Renal cortex interstitium (tissue), 11 donors: Measurements from ENCODE around the gene RNF150. TPM values are rescaled to one million over a fixed set of nuclear protein-coding genes. Genes with fewer than 3 reads are reported as not detected.
"Not testable (repeated sequence)": the region's sequence is repeated elsewhere in the genome, so short reads cannot be mapped to it uniquely, and the experiment has no call there.

Experiments
- DNase-seq, 11 donors: peaks; one replicate each; pipeline ENCODE4 v3.0.0-alpha.2; 2013; ENCODE audit warnings: low read depth in 9 of 11, low spot score in 4 of 11; ENCODE audit errors: extremely low read depth in 1 of 11
- polyA plus RNA-seq, 3 donors: library from polyadenylated mRNA; unstranded; fragments of 120-200 nt; gene quantifications; one replicate each; pipeline ENCODE4 v1.2.1, GENCODE V29; 2013; ENCODE audit not compliant: insufficient read length in 3 of 3

RNF150 gene
- polyA plus RNA-seq, 3 donors: 26.0 to 29.0 (median 28.0) TPM

DNA sequence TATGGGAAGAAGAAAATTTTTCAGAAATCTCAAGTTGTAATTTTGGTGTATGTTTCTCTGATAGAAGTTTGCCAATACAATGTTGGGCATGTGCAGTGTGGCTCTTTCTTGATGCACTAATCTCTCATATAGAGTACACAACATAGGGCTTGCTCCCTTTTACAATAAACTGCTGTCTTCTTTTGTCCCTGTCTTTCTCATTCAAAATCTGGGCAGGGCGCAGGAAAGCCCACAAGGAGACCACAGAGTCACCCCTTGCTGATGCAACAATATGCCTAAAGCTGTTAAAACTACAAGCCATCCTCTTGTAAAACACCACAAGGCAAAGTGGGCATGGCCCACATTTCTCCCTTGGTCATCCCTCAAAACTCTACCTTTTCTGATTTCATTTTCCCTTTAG lies 313.7 kb downstream of the RNF150 start:
- no peak for DNase-seq

DNA sequence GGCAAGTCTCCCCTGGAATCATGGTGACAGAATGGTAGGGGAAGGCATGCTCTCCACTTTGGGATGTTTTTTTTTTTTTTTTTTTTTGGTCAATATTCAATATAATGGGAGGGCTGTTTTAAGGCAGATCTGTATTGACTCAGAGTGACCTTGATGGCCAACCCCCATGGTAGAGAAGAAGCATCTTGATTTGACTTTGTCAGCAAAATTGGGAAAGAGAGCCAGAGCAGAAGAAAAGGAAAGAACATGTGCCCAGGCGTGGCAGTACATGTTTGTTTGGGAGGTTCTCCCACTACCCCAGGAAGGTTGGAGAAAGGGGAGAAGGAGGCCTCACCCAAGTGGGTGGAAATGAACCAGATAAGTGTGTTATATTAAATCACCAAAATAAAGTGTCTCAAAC lies 314.8 kb downstream of the RNF150 start:
- DNase-seq: no peak

DNA sequence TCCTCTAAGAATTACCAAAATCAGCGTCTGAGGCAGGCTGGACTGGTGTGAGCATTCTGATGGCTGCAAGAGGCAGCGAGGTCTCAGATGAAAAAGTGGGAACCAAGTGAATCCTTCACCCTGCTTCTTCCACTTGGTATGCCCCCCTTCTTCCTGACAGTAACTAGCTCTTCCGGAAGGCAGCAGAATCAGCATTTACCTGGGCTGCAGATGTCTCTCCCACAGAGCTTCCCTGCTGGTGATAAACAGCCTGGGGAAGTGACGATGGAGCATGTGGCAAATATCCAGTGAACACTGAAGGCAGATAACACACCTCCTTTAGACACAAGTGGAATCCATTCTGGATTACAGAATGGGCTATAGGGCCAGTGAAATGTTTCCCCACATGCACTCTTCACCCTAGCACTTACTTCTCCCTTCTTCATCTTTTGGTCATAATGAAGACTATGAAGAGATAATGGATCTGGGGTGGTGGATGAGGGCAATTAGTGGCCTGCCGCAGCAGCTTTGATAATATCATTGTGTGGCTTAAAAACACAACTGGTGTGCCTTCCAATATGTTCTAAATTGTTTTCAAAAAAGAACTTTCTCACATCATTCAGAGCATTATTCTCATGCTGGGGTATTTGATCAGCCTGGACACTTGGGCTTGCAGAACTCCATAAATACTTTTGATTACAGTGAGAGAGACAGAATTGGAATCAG lies 316.3 kb downstream of the RNF150 start:
- no peak for DNase-seq

DNA sequence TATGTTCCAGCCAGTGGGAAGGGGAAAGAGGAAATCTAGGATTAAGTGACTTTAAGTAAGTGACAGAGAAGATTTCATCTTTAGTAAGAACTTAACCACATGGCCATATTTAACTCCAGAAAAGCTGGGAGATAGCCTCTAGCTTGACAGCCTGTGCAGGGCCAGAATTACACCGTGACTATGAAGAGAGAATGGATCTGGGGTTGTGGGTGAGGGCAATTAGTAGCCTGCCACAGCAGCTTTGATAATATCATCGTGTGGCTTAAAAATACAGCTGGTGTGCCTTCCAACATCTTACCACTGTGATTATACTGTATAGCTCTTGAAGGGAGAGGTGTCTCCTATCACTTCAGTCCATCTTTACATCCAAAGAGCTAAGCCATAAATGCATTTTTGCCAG lies 319.5 kb downstream of the RNF150 start:
- no peak for DNase-seq

DNA sequence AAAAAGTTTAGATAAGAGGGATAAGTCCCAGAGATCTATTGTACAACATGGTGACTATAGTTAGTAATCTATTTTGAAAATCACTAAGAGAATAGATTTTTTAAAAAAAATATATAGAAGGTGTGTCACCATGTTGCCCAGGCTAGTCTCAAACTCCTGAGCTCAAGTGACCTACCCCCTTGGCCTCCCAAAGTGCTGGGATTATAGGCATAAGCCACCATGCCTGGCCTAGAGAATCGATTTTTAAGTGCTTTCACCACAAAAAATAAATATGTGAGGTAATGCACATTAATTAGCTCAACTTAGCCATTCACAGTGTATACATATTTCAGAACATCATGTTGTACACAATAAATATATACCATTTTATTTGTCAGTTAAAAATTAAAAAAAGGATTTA lies 320.4 kb downstream of the RNF150 start:
- no peak for DNase-seq

DNA sequence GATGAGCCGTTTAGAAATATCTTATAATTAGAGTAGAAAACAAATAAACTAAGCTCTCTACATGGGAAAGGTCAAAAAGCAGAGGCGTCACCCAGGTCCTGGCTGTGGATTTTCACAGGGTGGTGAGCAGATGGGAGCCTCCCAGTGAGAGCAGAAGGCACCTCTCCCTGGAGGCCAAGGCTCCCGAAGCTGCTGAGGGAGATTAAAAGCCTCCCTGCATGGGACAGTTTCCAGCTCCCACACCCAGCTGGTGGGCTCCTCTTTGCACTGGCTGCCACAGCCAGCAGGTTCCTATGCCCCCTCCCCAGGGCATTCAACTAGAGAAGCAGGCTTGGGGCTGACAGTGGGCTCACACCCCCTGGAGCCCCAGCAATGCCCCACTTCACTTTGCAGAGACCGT lies 321.8 kb downstream of the RNF150 start:
- no peak for DNase-seq

DNA sequence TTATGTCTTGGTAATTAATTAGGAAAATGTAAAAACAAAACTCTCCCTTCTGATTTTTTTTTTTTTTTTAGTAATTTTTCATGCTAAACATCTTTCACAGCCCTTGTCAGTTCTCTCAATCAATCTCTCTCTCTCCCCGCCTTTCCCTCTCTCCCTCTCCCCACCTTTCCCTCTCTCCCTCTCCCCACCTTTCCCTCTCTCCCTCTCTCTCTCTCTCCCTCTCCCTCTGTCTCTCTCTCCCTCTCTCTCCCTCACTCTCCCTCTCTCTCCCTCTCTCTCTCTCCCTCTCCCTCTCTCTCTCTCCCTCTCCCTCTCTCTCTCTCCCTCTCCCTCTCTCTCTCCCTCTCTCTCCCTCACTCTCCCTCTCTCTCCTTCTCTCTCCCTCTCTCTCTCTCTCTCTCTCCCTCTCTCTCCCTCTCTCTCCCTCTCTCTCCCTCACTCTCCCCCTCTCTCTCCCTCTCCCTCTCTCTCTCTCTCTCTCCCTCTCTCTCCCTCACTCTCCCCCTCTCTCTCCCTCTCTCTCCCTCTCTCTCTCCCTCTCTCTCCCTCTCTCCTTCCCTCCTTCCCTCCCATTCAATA lies 322.6 kb downstream of the RNF150 start:
- DNase-seq: not testable (repeated sequence)

Other genes with a start within 250 kb of the RNF150 start
- gene ZNF330, start 87.4 kb upstream of the RNF150 start, polyA plus RNA-seq: 10 to 100 TPM; 55.7 to 64.0 (median 61.9) TPM